ENCODE results near the gene SLX1B.
"Not testable (repeated sequence)": the region's sequence is repeated elsewhere in the genome, so short reads cannot be mapped to it uniquely, and the experiment has no call there.

DNA sequence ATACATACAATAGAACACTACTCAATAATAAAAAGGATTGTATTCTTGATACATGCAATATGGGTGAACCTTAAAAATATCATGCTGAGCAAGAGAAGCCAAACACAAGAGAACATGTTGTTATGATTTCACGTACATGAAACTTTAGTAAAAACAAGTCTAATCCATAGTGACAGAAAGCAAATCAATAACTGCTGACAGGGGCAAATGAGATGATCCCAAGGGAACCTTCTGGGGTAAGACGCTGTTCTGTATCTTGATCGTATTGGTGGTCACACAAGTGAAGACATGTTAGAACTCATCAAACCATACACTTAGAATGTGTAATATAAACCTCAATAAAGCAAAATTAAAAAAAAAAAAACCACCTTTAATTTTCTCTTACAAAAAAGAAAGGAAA, 28.9 kb upstream of the SLX1B start:
- TF ChIP-seq, protein P1, sequence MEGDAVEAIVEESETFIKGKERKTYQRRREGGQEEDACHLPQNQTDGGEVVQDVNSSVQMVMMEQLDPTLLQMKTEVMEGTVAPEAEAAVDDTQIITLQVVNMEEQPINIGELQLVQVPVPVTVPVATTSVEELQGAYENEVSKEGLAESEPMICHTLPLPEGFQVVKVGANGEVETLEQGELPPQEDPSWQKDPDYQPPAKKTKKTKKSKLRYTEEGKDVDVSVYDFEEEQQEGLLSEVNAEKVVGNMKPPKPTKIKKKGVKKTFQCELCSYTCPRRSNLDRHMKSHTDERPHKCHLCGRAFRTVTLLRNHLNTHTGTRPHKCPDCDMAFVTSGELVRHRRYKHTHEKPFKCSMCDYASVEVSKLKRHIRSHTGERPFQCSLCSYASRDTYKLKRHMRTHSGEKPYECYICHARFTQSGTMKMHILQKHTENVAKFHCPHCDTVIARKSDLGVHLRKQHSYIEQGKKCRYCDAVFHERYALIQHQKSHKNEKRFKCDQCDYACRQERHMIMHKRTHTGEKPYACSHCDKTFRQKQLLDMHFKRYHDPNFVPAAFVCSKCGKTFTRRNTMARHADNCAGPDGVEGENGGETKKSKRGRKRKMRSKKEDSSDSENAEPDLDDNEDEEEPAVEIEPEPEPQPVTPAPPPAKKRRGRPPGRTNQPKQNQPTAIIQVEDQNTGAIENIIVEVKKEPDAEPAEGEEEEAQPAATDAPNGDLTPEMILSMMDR (conservative IDR thresholded peaks at IDR 0.05) = not testable (repeated sequence)
- not testable (repeated sequence) for TF ChIP-seq ZFX (IDR thresholded peaks at IDR 0.05)

All from C4-2B (cell line).